Skin of body (tissue), 2 donors: ENCODE results near the gene PTRHD1. TPM values are rescaled to one million over a fixed set of nuclear protein-coding genes. Genes with fewer than 3 reads are reported as not detected.

Experiments
- DNase-seq: peaks from one replicate; lab custom pipeline; 2025; lab: John Stamatoyannopoulos, UW
- total RNA-seq: library from RNA; depleted of rRNA; stranded (reverse); fragments of >200 nt; gene quantifications from one replicate; pipeline ENCODE4 v1.2.3, GENCODE V29; 2014

The PTRHD1 gene
- total RNA-seq, 1 donor from 2014 or later = 21.2 TPM

GRCh38 chr2:24762518-24762917, 30.7 kb downstream of the PTRHD1 start:
- no peak for DNase-seq

- DNase-seq = no peak
Measured at GRCh38 chr2:24761866-24762265, 31.3 kb downstream of the PTRHD1 start.

GRCh38 chr2:24756789-24757188, 36.4 kb downstream of the PTRHD1 start:
- no peak for DNase-seq

- no peak for DNase-seq
Measured at GRCh38 chr2:24754985-24755705, 38.0 kb downstream of the PTRHD1 start.

- no peak for DNase-seq
Measured at GRCh38 chr2:24749069-24749691, 44.0 kb downstream of the PTRHD1 start.

GRCh38 chr2:24747299-24747698, 45.9 kb downstream of the PTRHD1 start:
- no peak for DNase-seq

GRCh38 chr2:24745825-24746224, 47.4 kb downstream of the PTRHD1 start:
- no peak for DNase-seq

GRCh38 chr2:24744356-24744755, 48.8 kb downstream of the PTRHD1 start:
- no peak for DNase-seq

GRCh38 chr2:24743924-24744323, 49.3 kb downstream of the PTRHD1 start:
- no peak for DNase-seq

- no peak for DNase-seq
Measured at GRCh38 chr2:24742730-24743129, 50.5 kb downstream of the PTRHD1 start.

- no peak for DNase-seq
Measured at GRCh38 chr2:24740142-24740541, 53.0 kb downstream of the PTRHD1 start.

Other genes starting within 250 kb of the PTRHD1 start
- 8.0 TPM for gene CENPO, start within 50 bp of the PTRHD1 start, total RNA-seq
- 25.3 TPM for gene ADCY3, start 126.8 kb upstream of the PTRHD1 start, total RNA-seq
- gene DNAJC27, start 178.6 kb upstream of the PTRHD1 start, total RNA-seq = 7.5 TPM
- 4.9 TPM for gene EFR3B, start 248.7 kb upstream of the PTRHD1 start, total RNA-seq